PC-9 (cell line): Measurements from ENCODE around the gene ESYT1. TPM values are rescaled to one million over a fixed set of nuclear protein-coding genes. Genes with fewer than 3 reads are reported as not detected.

Source experiments
- BruUV-seq: library from RNA; stranded (reverse); fragments of 400-500 nt; replicated peaks from 2 replicates; lab custom pipeline; 2021; lab: Mats Ljungman, UMichigan
- CTCF ChIA-PET: fragments of 300-600 bp; sonication (Branson Sonifier 250); formaldehyde crosslinking; loops from one replicate; lab custom pipeline; 2022; ENCODE audit warnings: antibody characterized with exemption; lab: Charles Lee
- POLR2A ChIA-PET: fragments of 300-600 bp; sonication (Branson Sonifier 250); formaldehyde crosslinking; loops from one replicate; lab custom pipeline; 2022; ENCODE audit warnings: antibody characterized with exemption; ENCODE audit not compliant: unreplicated experiment; lab: Charles Lee
- DNase-seq, 2 experiments: peaks; one replicate each; pipeline versions ENCODE4 v3.0.0 to v3.0.0-alpha.2; 2015 to 2022; ENCODE audit warnings: mixed read lengths in 1 of 2
- H2AFZ ChIP-seq: fragments of 200-600 bp; sonication (generic); 2 replicates; pipeline ENCODE4 v1.8.1; 2017; ENCODE audit warnings: antibody characterized with exemption
- H3F3A ChIP-seq: fragments of 200-600 bp; sonication (generic); 2 replicates; pipeline ENCODE4 v1.8.1; 2017; ENCODE audit warnings: antibody characterized with exemption, mild to moderate bottlenecking, low read depth; ENCODE audit not compliant: insufficient read depth
- H3K27ac ChIP-seq: fragments of 200-600 bp; sonication (generic); 2 replicates; pipeline ENCODE4 v1.6.1; 2016; ENCODE audit warnings: mixed run types
- H3K27me3 ChIP-seq: fragments of 200-600 bp; sonication (generic); 2 replicates; pipeline ENCODE4 v1.6.1; 2016; ENCODE audit warnings: low read depth, mixed run types; ENCODE audit not compliant: insufficient read depth
- H3K36me3 ChIP-seq: fragments of 200-600 bp; sonication (generic); 2 replicates; pipeline ENCODE4 v1.6.1; 2016; ENCODE audit warnings: low read depth, mixed run types
- H3K4me1 ChIP-seq: fragments of 200-600 bp; sonication (generic); replicated peaks from 2 replicates; pipeline ENCODE4 v1.6.1; 2016; ENCODE audit warnings: mixed run types; ENCODE audit not compliant: insufficient read depth
- H3K4me2 ChIP-seq: fragments of 200-600 bp; sonication (generic); 2 replicates; pipeline ENCODE4 v1.6.1; 2017; ENCODE audit warnings: mixed run types
- H3K4me3 ChIP-seq: fragments of 200-600 bp; sonication (generic); 2 replicates; pipeline ENCODE4 v1.6.1; 2016; ENCODE audit warnings: mixed run types
- H3K79me2 ChIP-seq: fragments of 200-600 bp; sonication (generic); 2 replicates; pipeline ENCODE4 v1.6.1; 2017; ENCODE audit warnings: low read depth, mixed run types
- H3K9me2 ChIP-seq: fragments of 200-600 bp; sonication (generic); 2 replicates; pipeline ENCODE4 v1.8.1; 2017; ENCODE audit warnings: mild to moderate bottlenecking; ENCODE audit not compliant: insufficient read depth
- H3K9me3 ChIP-seq: fragments of 200-600 bp; sonication (generic); 2 replicates; pipeline ENCODE4 v1.8.1; 2016; ENCODE audit warnings: low read depth; ENCODE audit not compliant: insufficient read depth
- H4K20me1 ChIP-seq: fragments of 200-600 bp; sonication (generic); 2 replicates; pipeline ENCODE4 v1.8.1; 2017; ENCODE audit not compliant: insufficient read depth
- CTCF ChIP-seq: fragments of 200-600 bp; sonication (generic); conservative IDR thresholded peaks from 2 replicates; pipeline ENCODE4 v1.6.1; 2017; ENCODE audit warnings: mixed run types, antibody characterized with exemption, mild to moderate bottlenecking, moderate library complexity
- EZH2 ChIP-seq: fragments of 200-600 bp; sonication (generic); IDR thresholded peaks from 2 replicates; pipeline ENCODE4 v1.8.0; 2017; ENCODE audit warnings: antibody characterized with exemption, low read depth
- intact Hi-C: fragments of 100-400 bp; cut with micrococcal nuclease; formaldehyde crosslinking; loops from one replicate; pipeline ENCODE4 v1.10.0; 2022; ENCODE audit not compliant: unreplicated experiment
- total RNA-seq: library from RNA; stranded (reverse); gene quantifications from 2 replicates; pipeline ENCODE4 v1.2.3, GENCODE V29; 2021

Gene ESYT1
- total RNA-seq, 1 experiment from 2014 or later, result 46.1 TPM

GRCh38 chr12:56165369-56165768, 37.3 kb downstream of the ESYT1 start:
- H3K27me3 ChIP-seq, result no peaks in the 10 kb centered on the region
- no peak overlapping the region for H3K4me3 ChIP-seq
- no peak overlapping the region for H2AFZ ChIP-seq
- DNase-seq, result no peak
- H3K4me1 ChIP-seq, result peaks cover 3% of the 10 kb centered on the region
- no peak overlapping the region for H3K4me2 ChIP-seq
- H3K9me2 ChIP-seq, result no peaks in the 10 kb centered on the region
- ChIA-PET CTCF (no interaction called here), POLR2A (no interaction called here)
- H3K9me3 ChIP-seq, result no peaks in the 10 kb centered on the region
- H3K27ac ChIP-seq, result no peak overlapping the region
- peaks cover 14% of the 10 kb centered on the region for H4K20me1 ChIP-seq
- no peak for TF ChIP-seq CTCF
- TF ChIP-seq EZH2, result no peak
- peaks cover 14% of the 10 kb centered on the region for H3K79me2 ChIP-seq
- intact Hi-C loops, result loop anchor here (10.0 kb wide), 1 partner anchor 121 kb away; the partner anchor contains the start of gene RPS26
- no TSS peak for BruUV-seq
- H3F3A ChIP-seq, result peaks cover 55% of the 10 kb centered on the region
- H3K36me3 ChIP-seq, result peaks cover 34% of the 10 kb centered on the region

- H3K9me2 ChIP-seq, result no peaks in the 10 kb centered on the region
- intact Hi-C loops, result loop anchor here (10.0 kb wide), 1 partner anchor 124 kb away; the partner anchor contains the start of gene RPS26
- H3K4me1 ChIP-seq, result no peaks in the 10 kb centered on the region
- DNase-seq, result no peak
- no peaks in the 10 kb centered on the region for H3K9me3 ChIP-seq
- CTCF ChIA-PET, result interaction anchor here (0.6 kb wide), 1 partner anchor 18 kb away, joined by 11 read pairs; no protein-coding TSS in a partner anchor
- peaks cover 15% of the 10 kb centered on the region for H3K36me3 ChIP-seq
- no peak overlapping the region for H2AFZ ChIP-seq
- H3K4me3 ChIP-seq, result no peak overlapping the region
- H3F3A ChIP-seq, result peaks cover 24% of the 10 kb centered on the region
- no peak for TF ChIP-seq EZH2
- no peak for TF ChIP-seq CTCF
- no peaks in the 10 kb centered on the region for H3K27me3 ChIP-seq
- no peak overlapping the region for H3K4me2 ChIP-seq
- H3K27ac ChIP-seq, result no peak overlapping the region
- POLR2A ChIA-PET, result interaction anchor here (0.6 to 1.0 kb wide), 2 partner anchors 21 to 29 kb away, joined by 3 to 14 read pairs; no protein-coding TSS in a partner anchor
- BruUV-seq, result no TSS peak
- H4K20me1 ChIP-seq, result no peaks in the 10 kb centered on the region
- no peaks in the 10 kb centered on the region for H3K79me2 ChIP-seq
Measured at GRCh38 chr12:56169229-56169759, 41.2 kb downstream of the ESYT1 start.

GRCh38 chr12:56172839-56173238, 44.8 kb downstream of the ESYT1 start:
- no TSS peak for BruUV-seq
- POLR2A ChIA-PET, result interaction anchor here (0.6 kb wide), 1 partner anchor 709 kb away, joined by 4 read pairs; no protein-coding TSS in a partner anchor
- Histone ChIP-seq H2AFZ (no peak overlapping the region), H3F3A (0 out of 2 replicates have a peak, but pooled peaks cover 8% of the 10 kb centered on the region), H3K9me2 (no peaks in the 10 kb centered on the region), H3K4me3 (no peak overlapping the region), H3K9me3 (no peaks in the 10 kb centered on the region), H3K27me3 (no peaks in the 10 kb centered on the region), H3K79me2 (no peaks in the 10 kb centered on the region), H3K36me3 (peaks cover 19% of the 10 kb centered on the region), H3K4me2 (no peak overlapping the region), H3K4me1 (no peaks in the 10 kb centered on the region), H3K27ac (no peak overlapping the region), H4K20me1 (no peaks in the 10 kb centered on the region)
- CTCF ChIA-PET, result no interaction called here
- intact Hi-C loops, result no loop called here
- no peak for DNase-seq
- TF ChIP-seq CTCF (no peak), EZH2 (no peak)
